Stimulated activated CD4-positive, alpha-beta T cell treated with anti-CD3 and anti-CD28 coated beads, Interleukin-2, amount 100 ng/mL, for 48 hours (primary cell): ENCODE results near the gene PAPSS2.
A peak's percentile ranks its signal among the peaks of the same experiment; 100 is the strongest.

Source experiments
- DNase-seq, 2 donors: peaks; one replicate each; pipeline ENCODE4 v3.0.0-alpha.2; 2020

Gene PAPSS2

GRCh38 chr10:87753995-87754866 is 94.6 kb downstream of the PAPSS2 start:
- no peak for DNase-seq

DNA sequence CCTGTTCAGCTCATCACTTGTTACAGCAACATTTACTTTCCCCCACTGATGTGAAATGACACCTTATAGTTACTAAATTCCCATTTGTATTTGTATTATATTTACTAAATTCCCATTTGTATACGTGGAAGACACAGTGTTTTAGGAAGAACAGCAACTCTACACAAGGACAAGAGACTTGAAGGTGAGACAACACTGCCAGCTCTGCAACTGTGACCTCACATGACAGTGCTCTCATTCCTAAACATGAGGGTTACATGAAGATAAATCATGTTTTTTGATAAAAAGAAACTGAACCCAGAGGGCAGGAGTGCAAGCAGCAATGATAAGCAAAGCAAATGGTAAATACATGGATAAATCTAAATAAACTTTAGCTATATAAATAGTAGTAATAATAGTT is 98.0 kb downstream of the PAPSS2 start:
- DNase-seq, result no peak

DNA sequence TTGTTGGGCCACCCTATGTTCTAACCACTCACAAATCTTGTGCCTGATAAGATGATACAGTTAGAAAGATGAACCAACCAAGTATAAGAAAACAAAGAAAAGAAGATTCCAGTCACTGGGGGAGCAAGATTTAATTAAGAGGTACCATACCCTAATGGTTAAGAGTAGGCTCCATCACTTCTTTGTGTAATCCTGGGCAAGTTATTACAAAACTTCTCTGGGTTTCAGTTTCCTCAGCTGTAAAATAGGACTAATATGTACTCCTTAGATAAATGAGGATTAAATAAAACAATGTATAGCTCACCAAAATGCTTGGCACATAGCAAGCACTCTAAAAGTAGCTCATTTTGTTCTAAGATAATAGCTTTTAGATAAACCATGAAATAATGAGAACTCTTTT is 99.9 kb downstream of the PAPSS2 start:
- no peak for DNase-seq

DNA sequence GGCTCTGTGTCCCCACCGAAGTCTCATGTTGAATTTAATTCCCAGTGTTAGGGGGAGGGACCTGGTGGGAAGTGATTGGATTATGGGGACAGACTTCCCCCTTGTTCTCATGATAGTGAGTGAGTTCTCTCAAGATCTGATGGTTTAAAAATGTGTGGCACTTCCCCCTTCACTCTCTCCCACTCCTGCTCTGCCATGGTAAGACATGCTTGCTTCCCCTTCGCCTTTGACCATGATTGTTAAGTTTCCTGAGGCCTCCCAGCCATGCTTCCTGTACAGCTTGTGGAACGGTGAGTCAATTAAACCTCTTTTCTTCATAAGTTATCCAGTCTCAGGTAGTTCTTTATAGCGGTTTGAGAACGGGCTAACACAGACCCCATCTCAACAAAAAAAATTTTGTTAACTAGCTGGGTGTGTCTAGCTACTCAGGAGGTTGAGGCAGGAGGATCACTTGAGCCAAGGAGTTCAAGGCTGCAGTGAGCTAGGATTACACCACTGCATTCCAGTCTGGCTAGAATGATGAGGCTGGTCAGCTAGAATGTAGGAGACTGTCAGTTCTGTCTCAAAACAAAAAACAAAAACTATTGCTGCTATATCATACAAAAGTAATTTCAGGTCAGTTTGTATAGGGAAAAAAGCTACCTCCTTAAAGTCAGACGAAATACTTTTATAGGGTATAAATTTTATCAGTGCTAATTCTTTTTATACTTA is 100.7 kb downstream of the PAPSS2 start:
- DNase-seq, result no peak

DNA sequence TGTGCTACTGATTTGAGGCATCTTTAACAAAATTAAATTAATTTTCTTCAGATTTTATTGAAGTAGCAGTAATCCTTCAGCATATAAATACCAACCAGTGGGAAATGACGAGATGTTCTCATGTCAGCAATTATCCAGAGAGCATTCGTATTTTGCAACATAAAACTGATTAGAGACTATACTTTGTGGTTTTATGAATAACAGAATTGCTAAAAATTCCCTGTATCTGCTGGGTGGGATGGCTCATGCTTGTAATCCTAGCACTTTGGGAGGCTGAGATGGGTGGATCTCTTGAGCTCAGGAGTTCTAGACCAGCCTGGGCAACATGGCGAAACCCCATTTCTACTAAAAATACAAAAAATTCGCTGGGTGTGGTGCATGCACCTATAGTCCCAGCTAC is 101.5 kb downstream of the PAPSS2 start:
- DNase-seq, result no peak

DNA sequence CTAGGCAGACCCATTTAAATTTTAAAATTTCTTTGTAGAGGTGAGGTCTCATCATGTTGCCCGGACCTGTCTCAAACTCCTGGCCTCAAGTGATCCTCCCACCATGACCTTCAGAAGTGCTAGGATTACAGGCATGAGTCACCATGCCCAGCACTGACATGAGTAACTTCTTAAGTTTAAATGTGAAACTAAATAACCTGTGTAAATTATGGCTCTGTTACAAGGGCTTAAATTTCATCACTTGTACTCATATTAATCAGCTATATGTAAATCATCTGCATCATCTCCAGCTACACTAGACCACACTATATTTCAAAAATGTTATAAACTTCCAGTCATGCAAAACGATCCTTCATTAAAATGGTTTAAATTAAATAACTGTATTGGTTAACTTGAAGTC is 102.2 kb downstream of the PAPSS2 start:
- DNase-seq, result peak; percentile 33 to 37

GRCh38 chr10:87763086-87763861 is 103.6 kb downstream of the PAPSS2 start:
- no peak for DNase-seq

DNA sequence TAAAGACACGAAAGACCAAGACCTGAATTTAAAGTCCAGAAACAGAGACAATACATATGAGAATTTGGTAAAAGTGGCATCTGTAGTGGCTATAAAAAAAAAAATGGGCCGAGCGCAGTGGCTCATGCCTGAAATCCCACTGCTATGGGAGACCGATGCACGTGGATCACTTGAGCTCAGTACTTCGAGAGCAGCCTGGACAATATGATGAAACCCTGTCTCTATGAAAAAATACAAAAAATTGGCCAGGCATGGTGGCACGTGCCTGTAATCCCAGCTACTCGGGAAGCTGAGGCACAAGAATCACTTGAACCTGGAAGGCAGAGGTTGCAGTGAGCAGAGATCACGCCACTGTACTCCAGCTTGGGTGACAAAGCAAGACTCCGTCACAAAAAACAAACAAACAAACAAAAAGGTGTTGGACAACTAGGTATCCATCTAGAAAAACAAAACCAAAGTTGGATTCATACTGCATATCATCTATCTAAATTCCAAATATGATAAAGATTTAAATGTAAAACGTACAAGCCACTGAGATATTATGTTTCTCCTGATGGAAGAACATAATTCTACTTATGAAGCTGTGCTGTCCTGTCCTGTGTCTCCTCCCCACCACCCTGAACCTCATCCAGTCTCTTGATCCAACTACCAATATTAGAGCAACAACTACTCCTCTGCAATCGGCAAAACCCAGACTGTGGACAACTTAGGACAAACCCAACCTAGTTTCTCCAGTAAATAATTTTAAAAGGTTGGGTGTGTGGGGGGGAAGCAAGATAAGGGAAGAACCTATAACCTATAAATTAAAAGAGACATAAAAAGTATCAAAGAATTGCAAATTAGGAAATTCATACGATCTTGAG is 104.6 kb downstream of the PAPSS2 start:
- DNase-seq, result no peak

GRCh38 chr10:87765666-87766376 is 106.1 kb downstream of the PAPSS2 start:
- no peak for DNase-seq

- DNase-seq, result no peak
Measured at GRCh38 chr10:87767253-87767652, 107.6 kb downstream of the PAPSS2 start.

DNA sequence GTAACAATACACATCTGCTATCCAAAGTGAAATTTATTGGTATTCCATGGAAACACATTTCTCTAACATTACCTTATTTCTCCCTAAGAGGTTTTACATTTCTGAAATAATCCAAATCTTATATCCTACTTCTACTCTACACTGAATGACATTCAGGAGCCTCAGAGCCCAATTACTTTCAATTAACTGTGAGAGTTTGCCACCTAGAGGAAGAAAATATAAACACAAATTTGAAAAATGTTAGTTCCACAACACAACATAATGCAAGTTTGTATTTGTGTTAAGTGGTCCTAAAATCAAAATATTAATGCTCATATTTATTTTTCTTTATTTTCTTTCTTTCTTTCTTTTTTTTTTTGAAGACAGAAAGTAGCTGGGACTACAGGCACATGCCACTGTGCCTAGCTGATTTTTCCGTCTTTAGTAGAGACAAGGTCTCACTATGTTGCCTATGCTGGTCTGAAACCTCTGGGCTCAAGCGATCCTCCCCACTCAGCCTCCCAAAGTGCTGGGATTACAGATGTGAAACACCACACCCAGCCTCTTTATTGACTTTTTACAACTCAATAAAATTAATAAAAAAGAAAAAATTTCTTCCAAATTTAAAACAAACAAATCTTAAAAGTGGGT is 112.3 kb downstream of the PAPSS2 start:
- DNase-seq, result no peak

GRCh38 chr10:87775766-87776165 is 116.1 kb downstream of the PAPSS2 start:
- DNase-seq, result no peak

- no peak for DNase-seq
Measured at GRCh38 chr10:87776328-87776727, 116.7 kb downstream of the PAPSS2 start.

DNA sequence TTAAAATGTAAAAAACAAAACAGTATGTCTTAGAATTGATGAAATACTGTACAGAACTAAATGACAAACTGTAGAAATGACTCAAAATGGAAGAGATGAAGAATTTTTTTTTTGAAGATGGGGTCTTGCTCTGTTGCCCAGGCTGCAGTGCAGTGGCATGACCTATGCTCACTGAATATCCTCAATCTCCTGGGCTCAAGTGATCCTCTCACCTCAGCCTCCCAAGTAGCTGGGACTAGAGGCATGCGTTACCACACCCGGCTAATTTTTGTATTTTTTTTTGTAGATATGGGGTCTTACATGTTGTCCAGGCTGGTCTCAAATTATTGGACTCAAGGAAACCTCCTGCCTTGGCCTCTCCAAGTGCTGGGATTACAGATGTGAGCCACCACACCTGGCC is 121.9 kb downstream of the PAPSS2 start:
- no peak for DNase-seq

DNA sequence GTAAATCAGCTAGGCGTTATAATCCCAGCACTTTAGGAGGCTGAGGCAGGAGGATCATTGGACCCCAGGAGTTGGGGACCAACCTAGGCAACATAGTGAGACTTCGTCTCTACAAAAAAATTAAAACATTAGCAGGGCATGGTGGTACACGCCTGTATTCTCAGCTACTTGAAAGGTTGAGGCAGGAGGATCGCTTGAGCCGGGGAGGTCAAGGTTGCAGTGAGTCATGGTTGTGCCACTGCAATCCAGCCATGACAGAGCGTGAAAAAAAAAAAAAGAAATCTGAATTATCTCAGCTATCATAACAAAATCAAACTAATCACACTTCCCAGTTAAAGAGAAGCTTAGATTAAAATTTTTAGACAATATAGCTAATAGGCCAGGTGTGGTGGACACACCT is 123.0 kb downstream of the PAPSS2 start:
- no peak for DNase-seq

- DNase-seq, result no peak
Measured at GRCh38 chr10:87786421-87786820, 126.7 kb downstream of the PAPSS2 start.

GRCh38 chr10:87790185-87790584 is 130.5 kb downstream of the PAPSS2 start:
- DNase-seq, result no peak

DNA sequence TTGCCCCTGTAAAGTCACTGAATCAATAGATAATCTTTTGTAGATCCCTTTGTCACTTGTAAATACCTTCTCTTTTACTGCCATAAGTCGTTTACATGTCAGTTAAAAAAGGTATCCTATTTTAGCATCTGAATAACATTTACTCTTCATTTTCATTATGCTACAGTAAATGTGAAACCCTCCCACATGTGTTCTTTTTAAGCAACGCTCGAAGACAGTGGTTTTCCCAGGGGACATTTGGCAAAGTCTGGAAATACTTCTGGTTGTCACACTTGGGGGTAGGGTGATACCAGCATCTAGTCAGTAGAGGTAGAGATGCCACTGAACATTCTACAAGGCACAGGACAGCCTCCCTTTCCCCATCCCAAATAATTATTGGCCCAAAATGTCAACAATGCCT is 134.6 kb downstream of the PAPSS2 start:
- DNase-seq, result no peak
